Measurements from ENCODE around the gene PARP16. TPM values are rescaled to one million over a fixed set of nuclear protein-coding genes. Genes with fewer than 3 reads are reported as not detected.
A peak's percentile ranks its signal among the peaks of the same experiment; 100 is the strongest.

PARP16 gene
- total and polyA plus RNA-seq, 7 experiments from 2014 or later = 10.9 to 45.7 (median 19.4) TPM

- H3K27ac ChIP-seq (ENCODE audit: low read depth, low read length) = peak overlapping the region; percentile 87
- no peaks in the 10 kb centered on the region for H3K9me3 ChIP-seq (ENCODE audit: control insufficient read depth in 2 of 3, low read length in 3 of 3)
- peaks cover 15 to 18% of the 10 kb centered on the region in 2 donors for H3K4me1 ChIP-seq (ENCODE audit: control insufficient read depth in 2 of 2, insufficient read depth in 2 of 2, low read length in 2 of 2)
- DNase-seq (peak in 3 of 9 donors; percentile 18 to 52 (median 28)), ATAC-seq (peak; percentile 20)
- intact Hi-C loops (cut with micrococcal nuclease) = loop anchor here (1.0 to 5.0 kb wide), 9 partner anchors 11 to 1194 kb away; partner anchors contain the start of genes CLPX (in 2 of the 2), RNU5B-1 (in 2 of the 2), CIAO2A (in 1 of the 2) and INTS14 (in 1 of the 2)
- Mint-ChIP-seq H3K4me1 (peaks cover 30 to 65% (median 41%) of the 10 kb centered on the region in 7 donors), H3K27ac (peak overlapping the region; percentile 76 to 94 (median 87)), H3K27me3 (no peaks in the 10 kb centered on the region), H3K36me3 (peaks cover 0 to 12% (median 9%) of the 10 kb centered on the region in 5 donors), H3K4me3 (peak overlapping the region; percentile 70 to 92 (median 90)), H3K9me3 (peaks cover 0 to 2% (median 0%) of the 10 kb centered on the region in 11 donors)
- no peaks in the 10 kb centered on the region for H3K27me3 ChIP-seq (ENCODE audit: control insufficient read depth in 2 of 2, insufficient read depth in 2 of 2, low read length in 2 of 2)
- CTCF ChIA-PET = interaction anchor here (0.5 to 2.9 kb wide), 4 partner anchors 11 to 1821 kb away, joined by 5 to 9 read pairs (median 7); no protein-coding TSS in a partner anchor
- H3K4me3 ChIP-seq (ENCODE audit: low read length) = peak overlapping the region; percentile 68
- POLR2A ChIA-PET = interaction anchor here (0.6 to 3.7 kb wide), 17 partner anchors 9 to 1070 kb away, joined by 3 to 52 read pairs (median 6); partner anchors contain the start of genes CLPX, PDCD7, RAB11A and RNU5A-1
- H3K36me3 ChIP-seq (ENCODE audit: control insufficient read depth in 2 of 3, insufficient read depth in 3 of 3, low read length in 3 of 3) = peaks cover 0 to 5% (median 0%) of the 10 kb centered on the region in 3 experiments
Observed at GRCh38 chr15:65286069-65286703, 497 bp downstream of the PARP16 start.

GRCh38 chr15:65285291-65286068 is 1.2 kb downstream of the PARP16 start:
- CTCF ChIA-PET = interaction anchor here (0.5 to 2.9 kb wide), 3 partner anchors 10 to 1822 kb away, joined by 5 to 9 read pairs (median 7); no protein-coding TSS in a partner anchor
- no peak for DNase-seq
- POLR2A ChIA-PET = interaction anchor here (0.7 to 3.7 kb wide), 12 partner anchors 10 to 584 kb away, joined by 3 to 52 read pairs (median 12); partner anchors contain the start of genes CLPX, PDCD7, RAB11A and RNU5A-1
- Histone ChIP-seq H3K36me3 (ENCODE audit: control insufficient read depth in 2 of 3, insufficient read depth in 3 of 3, low read length in 3 of 3) (peaks cover 0 to 5% (median 0%) of the 10 kb centered on the region in 3 experiments), H3K4me3 (ENCODE audit: low read length) (peak overlapping the region; percentile 68), H3K27me3 (ENCODE audit: control insufficient read depth in 2 of 2, insufficient read depth in 2 of 2, low read length in 2 of 2) (no peaks in the 10 kb centered on the region), H3K4me1 (ENCODE audit: control insufficient read depth in 2 of 2, insufficient read depth in 2 of 2, low read length in 2 of 2) (peaks cover 15 to 18% of the 10 kb centered on the region in 2 donors), H3K27ac (ENCODE audit: low read depth, low read length) (peak overlapping the region; percentile 87), H3K9me3 (ENCODE audit: control insufficient read depth in 2 of 3, low read length in 3 of 3) (no peaks in the 10 kb centered on the region)
- no peak for ATAC-seq
- H3K4me3 Mint-ChIP-seq = peak overlapping the region; percentile 70 to 92 (median 90)
- no peaks in the 10 kb centered on the region for H3K27me3 Mint-ChIP-seq
- peaks cover 0 to 2% (median 0%) of the 10 kb centered on the region in 11 donors for H3K9me3 Mint-ChIP-seq
- intact Hi-C loops (cut with micrococcal nuclease) = loop anchor here (1.0 to 5.0 kb wide), 9 partner anchors 12 to 1193 kb away; partner anchors contain the start of genes CLPX (in 2 of the 2), RNU5B-1 (in 2 of the 2), CIAO2A (in 1 of the 2) and INTS14 (in 1 of the 2)
- peaks cover 32 to 72% (median 47%) of the 10 kb centered on the region in 7 donors for H3K4me1 Mint-ChIP-seq
- peaks cover 0 to 14% (median 9%) of the 10 kb centered on the region in 5 donors for H3K36me3 Mint-ChIP-seq
- H3K27ac Mint-ChIP-seq = peak overlapping the region; percentile 76 to 94 (median 87)

- POLR2A ChIA-PET = interaction anchor here (0.5 to 1.4 kb wide), 6 partner anchors 8 to 1412 kb away, joined by 3 to 6 read pairs (median 4); partner anchors contain the start of genes PARP16 and RNU5B-1
- DNase-seq (no peak), ATAC-seq (no peak)
- Mint-ChIP-seq H3K9me3 (peaks cover 0 to 2% (median 0%) of the 10 kb centered on the region in 11 donors), H3K4me1 (peaks cover 28 to 86% (median 76%) of the 10 kb centered on the region in 7 donors), H3K4me3 (peak overlapping the region in 4 of 10 donors; percentile 0 to 43 (median 7)), H3K27ac (peak overlapping the region in 8 of 9 donors; percentile 9 to 91 (median 66)), H3K36me3 (peaks cover 0 to 26% (median 17%) of the 10 kb centered on the region in 5 donors), H3K27me3 (no peaks in the 10 kb centered on the region)
- peaks cover 0 to 24% of the 10 kb centered on the region in 2 donors for H3K4me1 ChIP-seq (ENCODE audit: control insufficient read depth in 2 of 2, insufficient read depth in 2 of 2, low read length in 2 of 2)
- H3K27ac ChIP-seq (ENCODE audit: low read depth, low read length) = no peak overlapping the region
- H3K9me3 ChIP-seq (ENCODE audit: control insufficient read depth in 2 of 3, low read length in 3 of 3) = no peaks in the 10 kb centered on the region
- intact Hi-C loops (cut with micrococcal nuclease) = no loop called here
- no peaks in the 10 kb centered on the region for H3K27me3 ChIP-seq (ENCODE audit: control insufficient read depth in 2 of 2, insufficient read depth in 2 of 2, low read length in 2 of 2)
- no peak overlapping the region for H3K4me3 ChIP-seq (ENCODE audit: low read length)
- no peaks in the 10 kb centered on the region for H3K36me3 ChIP-seq (ENCODE audit: control insufficient read depth in 2 of 3, insufficient read depth in 3 of 3, low read length in 3 of 3)
- CTCF ChIA-PET = no interaction called here
Observed at GRCh38 chr15:65278480-65278879, 8.2 kb downstream of the PARP16 start.

GRCh38 chr15:65277015-65277414 is 9.7 kb downstream of the PARP16 start:
- no peaks in the 10 kb centered on the region for H3K36me3 ChIP-seq (ENCODE audit: control insufficient read depth in 2 of 3, insufficient read depth in 3 of 3, low read length in 3 of 3)
- H3K4me1 Mint-ChIP-seq = peaks cover 19 to 80% (median 63%) of the 10 kb centered on the region in 7 donors
- no peaks in the 10 kb centered on the region for H3K9me3 ChIP-seq (ENCODE audit: control insufficient read depth in 2 of 3, low read length in 3 of 3)
- peaks cover 0 to 24% of the 10 kb centered on the region in 2 donors for H3K4me1 ChIP-seq (ENCODE audit: control insufficient read depth in 2 of 2, insufficient read depth in 2 of 2, low read length in 2 of 2)
- H3K27me3 ChIP-seq (ENCODE audit: control insufficient read depth in 2 of 2, insufficient read depth in 2 of 2, low read length in 2 of 2) = no peaks in the 10 kb centered on the region
- H3K4me3 ChIP-seq (ENCODE audit: low read length) = no peak overlapping the region
- CTCF ChIA-PET = interaction anchor here (1.1 kb wide), 1 partner anchor 10 kb away, joined by 3 read pairs; no protein-coding TSS in a partner anchor
- POLR2A ChIA-PET = interaction anchor here (1.2 kb wide), 1 partner anchor 92 kb away, joined by 3 read pairs; the partner anchor contains the start of gene CLPX
- peaks cover 0 to 17% (median 9%) of the 10 kb centered on the region in 5 donors for H3K36me3 Mint-ChIP-seq
- intact Hi-C loops (cut with micrococcal nuclease) = no loop called here
- H3K27ac ChIP-seq (ENCODE audit: low read depth, low read length) = no peak overlapping the region
- no peak for ATAC-seq
- peak overlapping the region in 2 of 10 donors; percentile 12 to 54 for H3K4me3 Mint-ChIP-seq
- DNase-seq = no peak
- peak overlapping the region in 7 of 9 donors; percentile 54 to 90 (median 77) for H3K27ac Mint-ChIP-seq
- peaks cover 0 to 2% (median 0%) of the 10 kb centered on the region in 11 donors for H3K9me3 Mint-ChIP-seq
- no peaks in the 10 kb centered on the region for H3K27me3 Mint-ChIP-seq

GRCh38 chr15:65275728-65276126 is 11.0 kb downstream of the PARP16 start:
- H3K9me3 ChIP-seq (ENCODE audit: control insufficient read depth in 2 of 3, low read length in 3 of 3) = no peaks in the 10 kb centered on the region
- CTCF ChIA-PET = interaction anchor here (0.5 to 2.5 kb wide), 3 partner anchors 11 to 233 kb away, joined by 3 to 9 read pairs (median 3); partner anchors contain the start of gene PARP16
- peaks cover 0 to 24% of the 10 kb centered on the region in 2 donors for H3K4me1 ChIP-seq (ENCODE audit: control insufficient read depth in 2 of 2, insufficient read depth in 2 of 2, low read length in 2 of 2)
- H3K36me3 Mint-ChIP-seq = peaks cover 0 to 17% (median 9%) of the 10 kb centered on the region in 5 donors
- ATAC-seq = peak; percentile 27
- no peaks in the 10 kb centered on the region for H3K27me3 ChIP-seq (ENCODE audit: control insufficient read depth in 2 of 2, insufficient read depth in 2 of 2, low read length in 2 of 2)
- POLR2A ChIA-PET = interaction anchor here (0.9 to 4.0 kb wide), 5 partner anchors 10 to 29 kb away, joined by 4 to 25 read pairs (median 8); partner anchors contain the start of genes PARP16 and RNU5B-1
- H3K9me3 Mint-ChIP-seq = peaks cover 0 to 2% (median 0%) of the 10 kb centered on the region in 11 donors
- H3K4me3 ChIP-seq (ENCODE audit: low read length) = no peak overlapping the region
- intact Hi-C loops (cut with micrococcal nuclease) = loop anchor here in 1 of 2 donors (2.0 kb wide), 1 partner anchor 21 kb away; the partner anchor contains the start of gene RNU5A-1
- no peaks in the 10 kb centered on the region for H3K27me3 Mint-ChIP-seq
- H3K4me1 Mint-ChIP-seq = peaks cover 19 to 80% (median 59%) of the 10 kb centered on the region in 7 donors
- H3K27ac Mint-ChIP-seq = peak overlapping the region in 8 of 9 donors; percentile 63 to 92 (median 78)
- DNase-seq = no peak
- peak overlapping the region in 7 of 10 donors; percentile 26 to 73 (median 67) for H3K4me3 Mint-ChIP-seq
- peaks cover 0 to 2% (median 0%) of the 10 kb centered on the region in 3 experiments for H3K36me3 ChIP-seq (ENCODE audit: control insufficient read depth in 2 of 3, insufficient read depth in 3 of 3, low read length in 3 of 3)
- H3K27ac ChIP-seq (ENCODE audit: low read depth, low read length) = peak overlapping the region; percentile 67

Measured in naive thymus-derived CD4-positive, alpha-beta T cell (primary cell).